HL-60 (cell line): ENCODE data around the gene FRS3.

Experiments used
- DNase-seq, 2 experiments: peaks; one replicate each; pipeline ENCODE4 v3.0.0-alpha.2; 2010 to 2020; ENCODE audit warnings: low read depth in 1 of 2, low spot score in 1 of 2
- H3K27ac ChIP-seq: fragments of 250-450 bp; sonication (Bioruptor Pico); replicated peaks from 2 replicates; pipeline ENCODE4 v1.5.1; 2020; ENCODE audit warnings: mild to moderate bottlenecking, moderate library complexity
- H3K27me3 ChIP-seq: fragments of 250-450 bp; sonication (Bioruptor Pico); 2 replicates; pipeline ENCODE4 v1.5.1; 2021; ENCODE audit warnings: mild to moderate bottlenecking, moderate library complexity; ENCODE audit not compliant: insufficient read depth, poor library complexity, severe bottlenecking
- H3K4me3 ChIP-seq: replicated peaks from 2 replicates; pipeline ENCODE4 v1.5.1; 2011; ENCODE audit warnings: mild to moderate bottlenecking, control low read depth, low read length; ENCODE audit not compliant: insufficient read depth
- CTCF ChIP-seq: IDR thresholded peaks from one replicate; pipeline ENCODE4 v1.5.1; 2011; ENCODE audit warnings: low read length, control low read depth, inconsistent platforms; ENCODE audit not compliant: insufficient read depth
- GABPA ChIP-seq: IDR thresholded peaks from 2 replicates; pipeline ENCODE4 v1.6.1; 2012; ENCODE audit warnings: low read depth
- POLR2AphosphoS5 ChIP-seq: IDR thresholded peaks from 2 replicates; pipeline ENCODE4 v1.6.1; 2012; ENCODE audit warnings: low read depth
- REST ChIP-seq: IDR thresholded peaks from 2 replicates; pipeline ENCODE4 v1.6.1; 2012; ENCODE audit warnings: low read depth; ENCODE audit not compliant: insufficient replicate concordance
- SPI1 ChIP-seq: IDR thresholded peaks from 2 replicates; pipeline ENCODE4 v1.6.1; 2012; ENCODE audit warnings: low read depth, mild to moderate bottlenecking, borderline replicate concordance

FRS3 gene

GRCh38 chr6:41763470-41763869, 16.2 kb downstream of the FRS3 start:
- no peak overlapping the region for H3K27ac ChIP-seq
- no peak for DNase-seq
- TF ChIP-seq SPI1 (no peak), GABPA (no peak), POLR2AphosphoS5 (no peak), CTCF (no peak), REST (no peak)
- H3K27me3 ChIP-seq = no peaks in the 10 kb centered on the region
- no peak overlapping the region for H3K4me3 ChIP-seq

GRCh38 chr6:41759905-41760579, 19.7 kb downstream of the FRS3 start:
- no peak for DNase-seq
- Histone ChIP-seq H3K4me3 (no peak overlapping the region), H3K27me3 (no peaks in the 10 kb centered on the region), H3K27ac (no peak overlapping the region)
- TF ChIP-seq CTCF (no peak), REST (no peak), GABPA (no peak), POLR2AphosphoS5 (no peak), SPI1 (no peak)

GRCh38 chr6:41759106-41759904, 20.4 kb downstream of the FRS3 start:
- no peak for DNase-seq
- TF ChIP-seq REST = no peak
- TF ChIP-seq POLR2AphosphoS5 = no peak
- TF ChIP-seq CTCF = no peak
- no peak for TF ChIP-seq GABPA
- TF ChIP-seq SPI1 = no peak
- no peak overlapping the region for H3K27ac ChIP-seq
- no peaks in the 10 kb centered on the region for H3K27me3 ChIP-seq
- H3K4me3 ChIP-seq = no peak overlapping the region
